PC-9 (cell line): ENCODE data around the gene MAN1A1. TPM values are rescaled to one million over a fixed set of nuclear protein-coding genes. Genes with fewer than 3 reads are reported as not detected.

Experiments
- BruUV-seq: library from RNA; stranded (reverse); fragments of 400-500 nt; replicated peaks from 2 replicates; lab custom pipeline; 2021; lab: Mats Ljungman, UMichigan
- CTCF ChIA-PET: fragments of 300-600 bp; sonication (Branson Sonifier 250); formaldehyde crosslinking; loops from one replicate; lab custom pipeline; 2022; ENCODE audit warnings: antibody characterized with exemption; lab: Charles Lee
- POLR2A ChIA-PET: fragments of 300-600 bp; sonication (Branson Sonifier 250); formaldehyde crosslinking; loops from one replicate; lab custom pipeline; 2022; ENCODE audit warnings: antibody characterized with exemption; ENCODE audit not compliant: unreplicated experiment; lab: Charles Lee
- DNase-seq, 2 experiments: peaks; one replicate each; pipeline versions ENCODE4 v3.0.0 to v3.0.0-alpha.2; 2015 to 2022; ENCODE audit warnings: mixed read lengths in 1 of 2
- H2AFZ ChIP-seq: fragments of 200-600 bp; sonication (generic); 2 replicates; pipeline ENCODE4 v1.8.1; 2017; ENCODE audit warnings: antibody characterized with exemption
- H3F3A ChIP-seq: fragments of 200-600 bp; sonication (generic); 2 replicates; pipeline ENCODE4 v1.8.1; 2017; ENCODE audit warnings: antibody characterized with exemption, mild to moderate bottlenecking, low read depth; ENCODE audit not compliant: insufficient read depth
- H3K27ac ChIP-seq: fragments of 200-600 bp; sonication (generic); 2 replicates; pipeline ENCODE4 v1.6.1; 2016; ENCODE audit warnings: mixed run types
- H3K27me3 ChIP-seq: fragments of 200-600 bp; sonication (generic); 2 replicates; pipeline ENCODE4 v1.6.1; 2016; ENCODE audit warnings: low read depth, mixed run types; ENCODE audit not compliant: insufficient read depth
- H3K36me3 ChIP-seq: fragments of 200-600 bp; sonication (generic); 2 replicates; pipeline ENCODE4 v1.6.1; 2016; ENCODE audit warnings: low read depth, mixed run types
- H3K4me1 ChIP-seq: fragments of 200-600 bp; sonication (generic); replicated peaks from 2 replicates; pipeline ENCODE4 v1.6.1; 2016; ENCODE audit warnings: mixed run types; ENCODE audit not compliant: insufficient read depth
- H3K4me2 ChIP-seq: fragments of 200-600 bp; sonication (generic); 2 replicates; pipeline ENCODE4 v1.6.1; 2017; ENCODE audit warnings: mixed run types
- H3K4me3 ChIP-seq: fragments of 200-600 bp; sonication (generic); 2 replicates; pipeline ENCODE4 v1.6.1; 2016; ENCODE audit warnings: mixed run types
- H3K79me2 ChIP-seq: fragments of 200-600 bp; sonication (generic); 2 replicates; pipeline ENCODE4 v1.6.1; 2017; ENCODE audit warnings: low read depth, mixed run types
- H3K9me2 ChIP-seq: fragments of 200-600 bp; sonication (generic); 2 replicates; pipeline ENCODE4 v1.8.1; 2017; ENCODE audit warnings: mild to moderate bottlenecking; ENCODE audit not compliant: insufficient read depth
- H3K9me3 ChIP-seq: fragments of 200-600 bp; sonication (generic); 2 replicates; pipeline ENCODE4 v1.8.1; 2016; ENCODE audit warnings: low read depth; ENCODE audit not compliant: insufficient read depth
- H4K20me1 ChIP-seq: fragments of 200-600 bp; sonication (generic); 2 replicates; pipeline ENCODE4 v1.8.1; 2017; ENCODE audit not compliant: insufficient read depth
- EZH2 ChIP-seq: fragments of 200-600 bp; sonication (generic); IDR thresholded peaks from 2 replicates; pipeline ENCODE4 v1.8.0; 2017; ENCODE audit warnings: antibody characterized with exemption, low read depth
- intact Hi-C: fragments of 100-400 bp; cut with micrococcal nuclease; formaldehyde crosslinking; loops from one replicate; pipeline ENCODE4 v1.10.0; 2022; ENCODE audit not compliant: unreplicated experiment
- total RNA-seq: library from RNA; stranded (reverse); gene quantifications from 2 replicates; pipeline ENCODE4 v1.2.3, GENCODE V29; 2021
- TF ChIP-seq, protein P1 (sequence below): fragments of 200-600 bp; sonication (generic); conservative IDR thresholded peaks from 2 replicates; pipeline ENCODE4 v1.6.1; 2017; ENCODE audit warnings: mixed run types, antibody characterized with exemption, mild to moderate bottlenecking, moderate library complexity

Gene MAN1A1
- total RNA-seq, 1 experiment from 2014 or later = 13.4 TPM

DNA sequence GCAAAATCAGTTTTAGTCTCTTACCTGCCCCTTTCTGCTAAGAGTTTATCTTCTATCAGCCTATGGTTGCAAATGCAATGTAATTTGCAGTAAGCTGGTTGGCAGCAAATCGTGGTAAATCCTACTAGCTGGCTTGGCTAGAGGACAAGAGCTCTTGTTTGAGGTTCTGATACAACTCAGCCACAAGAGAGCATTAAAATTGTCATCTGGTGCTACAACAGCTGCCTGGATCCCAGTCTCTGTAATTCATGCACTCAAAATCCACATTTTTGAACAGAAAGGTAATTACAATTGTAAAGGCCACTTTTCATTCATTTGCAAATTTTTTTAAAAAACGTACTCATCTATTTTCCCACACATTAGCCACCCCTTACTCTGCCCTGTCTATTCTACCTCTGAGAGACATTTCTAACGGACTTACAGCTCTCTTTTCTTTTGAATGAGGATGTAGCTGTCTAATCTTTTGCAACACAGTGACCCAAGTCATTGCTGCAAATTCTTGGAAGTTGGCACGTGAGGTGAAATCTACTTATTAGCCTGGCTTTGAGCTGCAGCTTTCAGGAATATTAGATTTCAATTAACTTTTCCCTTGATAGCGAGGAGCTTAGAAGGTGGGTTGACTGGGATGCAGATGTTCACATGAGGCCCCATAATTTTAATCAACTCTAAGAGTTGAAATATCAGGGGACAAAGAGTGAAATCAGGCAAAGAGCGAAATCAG is 217.1 kb downstream of the MAN1A1 start:
- peaks cover 6% of the 10 kb centered on the region; the same call in 1 of the 2 replicates for H3K9me3 ChIP-seq
- ChIA-PET POLR2A (interaction anchor here (0.6 kb wide), 1 partner anchor 1705 kb away, joined by 3 read pairs; no protein-coding TSS in a partner anchor), CTCF (interaction anchor here (0.6 kb wide), 2 partner anchors 13 to 1305 kb away, joined by 3 read pairs; no protein-coding TSS in a partner anchor)
- H3K27me3 ChIP-seq = no peaks in the 10 kb centered on the region
- no peak overlapping the region for H2AFZ ChIP-seq
- no peaks in the 10 kb centered on the region for H3K36me3 ChIP-seq
- BruUV-seq = no TSS peak
- H3K4me1 ChIP-seq = peaks cover 31% of the 10 kb centered on the region
- no peaks in the 10 kb centered on the region for H4K20me1 ChIP-seq
- no peak overlapping the region for H3K4me3 ChIP-seq
- no peaks in the 10 kb centered on the region; the same call in 1 of the 2 replicates for H3K9me2 ChIP-seq
- no peak for DNase-seq
- H3K27ac ChIP-seq = no peak overlapping the region
- H3K79me2 ChIP-seq = no peaks in the 10 kb centered on the region
- TF ChIP-seq, protein P1, sequence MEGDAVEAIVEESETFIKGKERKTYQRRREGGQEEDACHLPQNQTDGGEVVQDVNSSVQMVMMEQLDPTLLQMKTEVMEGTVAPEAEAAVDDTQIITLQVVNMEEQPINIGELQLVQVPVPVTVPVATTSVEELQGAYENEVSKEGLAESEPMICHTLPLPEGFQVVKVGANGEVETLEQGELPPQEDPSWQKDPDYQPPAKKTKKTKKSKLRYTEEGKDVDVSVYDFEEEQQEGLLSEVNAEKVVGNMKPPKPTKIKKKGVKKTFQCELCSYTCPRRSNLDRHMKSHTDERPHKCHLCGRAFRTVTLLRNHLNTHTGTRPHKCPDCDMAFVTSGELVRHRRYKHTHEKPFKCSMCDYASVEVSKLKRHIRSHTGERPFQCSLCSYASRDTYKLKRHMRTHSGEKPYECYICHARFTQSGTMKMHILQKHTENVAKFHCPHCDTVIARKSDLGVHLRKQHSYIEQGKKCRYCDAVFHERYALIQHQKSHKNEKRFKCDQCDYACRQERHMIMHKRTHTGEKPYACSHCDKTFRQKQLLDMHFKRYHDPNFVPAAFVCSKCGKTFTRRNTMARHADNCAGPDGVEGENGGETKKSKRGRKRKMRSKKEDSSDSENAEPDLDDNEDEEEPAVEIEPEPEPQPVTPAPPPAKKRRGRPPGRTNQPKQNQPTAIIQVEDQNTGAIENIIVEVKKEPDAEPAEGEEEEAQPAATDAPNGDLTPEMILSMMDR = no peak
- intact Hi-C loops = loop anchor here (10.0 kb wide), 1 partner anchor 132 kb away; no protein-coding TSS in a partner anchor
- no peak overlapping the region for H3K4me2 ChIP-seq
- peaks cover 12% of the 10 kb centered on the region for H3F3A ChIP-seq

DNA sequence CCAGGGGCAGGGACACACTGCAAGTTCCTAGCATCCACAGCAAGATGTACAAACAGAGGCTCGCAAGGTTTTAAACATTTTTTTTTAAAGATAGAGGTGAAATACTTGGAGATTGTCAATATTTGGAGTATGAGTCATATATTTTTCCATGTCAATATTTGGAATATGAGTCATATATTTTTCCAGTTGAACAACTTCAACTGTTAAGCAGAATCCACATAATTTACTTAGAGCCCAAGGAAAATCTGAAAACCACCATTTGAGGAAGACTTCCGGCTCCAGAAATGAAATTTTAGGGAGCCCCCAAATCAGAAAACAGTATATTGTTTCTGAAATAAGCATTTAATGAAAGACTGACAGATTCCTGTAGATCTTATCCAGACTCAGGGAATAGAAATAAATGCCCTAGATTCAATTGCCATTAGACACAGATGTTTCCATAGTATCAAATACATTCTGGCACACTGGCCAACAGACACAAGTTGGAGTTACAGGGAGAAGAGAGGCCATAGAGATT is 219.5 kb downstream of the MAN1A1 start:
- ChIA-PET CTCF (interaction anchor here (0.5 to 1.2 kb wide), 4 partner anchors 17 to 1416 kb away, joined by 3 to 11 read pairs (median 3); no protein-coding TSS in a partner anchor), POLR2A (no interaction called here)
- no peaks in the 10 kb centered on the region for H3K27me3 ChIP-seq
- no peak overlapping the region for H2AFZ ChIP-seq
- 0 out of 2 replicates have a peak overlapping the region, but pooled peaks have one; percentile 2 for H3K4me3 ChIP-seq
- H3K36me3 ChIP-seq = no peaks in the 10 kb centered on the region
- TF ChIP-seq, protein P1 = no peak
- TF ChIP-seq EZH2 = no peak
- peaks cover 6% of the 10 kb centered on the region; the same call in 1 of the 2 replicates for H3K9me3 ChIP-seq
- H3F3A ChIP-seq = peaks cover 12% of the 10 kb centered on the region
- no peaks in the 10 kb centered on the region for H4K20me1 ChIP-seq
- no peaks in the 10 kb centered on the region; the same call in 1 of the 2 replicates for H3K9me2 ChIP-seq
- H3K4me2 ChIP-seq = peak overlapping the region; percentile 63
- H3K27ac ChIP-seq = peak overlapping the region; percentile 55
- DNase-seq = peak in 1 of 2 experiments; percentile 92
- intact Hi-C loops = loop anchor here (1.0 to 10.0 kb wide), 5 partner anchors 17 to 1697 kb away; no protein-coding TSS in a partner anchor
- BruUV-seq = no TSS peak
- no peaks in the 10 kb centered on the region for H3K79me2 ChIP-seq
- peaks cover 28% of the 10 kb centered on the region for H3K4me1 ChIP-seq

DNA sequence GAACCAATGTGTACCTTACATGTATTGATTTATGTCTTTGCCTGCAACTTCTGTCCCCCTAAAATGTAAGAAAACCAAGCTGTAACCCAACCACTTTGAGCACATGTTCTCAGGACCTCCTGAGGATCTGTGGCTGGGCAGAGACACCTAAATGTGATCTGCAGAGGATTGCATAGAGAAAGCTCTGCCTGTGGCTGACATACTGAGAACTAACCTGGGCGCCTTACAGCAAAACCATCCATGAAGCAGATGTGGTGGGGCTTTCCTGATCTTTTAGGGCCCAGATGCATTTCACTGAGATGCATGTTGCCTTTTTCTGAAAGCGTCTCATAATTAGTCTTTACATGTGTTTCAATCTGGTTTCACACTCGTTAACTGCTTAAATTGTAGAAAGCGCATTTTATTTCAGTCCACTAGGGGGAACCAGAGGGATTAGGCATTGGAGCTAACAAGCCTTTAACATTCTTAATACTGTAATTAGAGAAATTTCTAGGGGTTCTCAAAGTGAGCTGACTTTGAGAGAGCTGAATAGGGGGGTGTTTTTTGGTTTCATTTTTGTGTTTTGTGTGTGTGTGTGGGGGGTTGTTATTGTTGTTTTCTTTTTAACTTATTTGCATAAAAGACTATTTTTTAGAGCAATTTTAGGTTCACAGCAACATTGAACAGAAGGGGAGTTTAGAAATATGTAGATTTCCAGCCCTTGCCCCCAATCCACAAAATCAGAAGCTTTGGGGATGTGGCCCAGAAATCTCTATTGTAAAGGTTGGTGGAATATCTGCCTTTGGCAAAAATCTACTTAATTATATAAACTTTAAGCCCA is 220.2 kb downstream of the MAN1A1 start:
- H3K4me3 ChIP-seq = 0 out of 2 replicates have a peak overlapping the region, but pooled peaks have one; percentile 2
- intact Hi-C loops = loop anchor here (1.0 to 5.0 kb wide), 2 partner anchors 222 to 1698 kb away; no protein-coding TSS in a partner anchor
- DNase-seq = peak; percentile 20 to 68

More for the DNA sequence above, 220.2 kb downstream of the MAN1A1 start:
- ChIA-PET POLR2A (interaction anchor here (0.6 to 0.7 kb wide), 2 partner anchors 217 to 598 kb away, joined by 4 to 24 read pairs; no protein-coding TSS in a partner anchor), CTCF (interaction anchor here (0.5 to 1.2 kb wide), 5 partner anchors 17 to 1415 kb away, joined by 3 to 11 read pairs (median 3); no protein-coding TSS in a partner anchor)
- Histone ChIP-seq H3K4me1 (peaks cover 35% of the 10 kb centered on the region), H2AFZ (no peak overlapping the region), H3K4me2 (peak overlapping the region; percentile 63), H3K9me3 (peaks cover 6% of the 10 kb centered on the region; the same call in 1 of the 2 replicates), H3K27ac (peak overlapping the region; percentile 55), H3F3A (peaks cover 14% of the 10 kb centered on the region), H3K36me3 (no peaks in the 10 kb centered on the region), H3K9me2 (no peaks in the 10 kb centered on the region; the same call in 1 of the 2 replicates), H4K20me1 (no peaks in the 10 kb centered on the region), H3K79me2 (no peaks in the 10 kb centered on the region), H3K27me3 (no peaks in the 10 kb centered on the region)
- no TSS peak for BruUV-seq
- no peak for TF ChIP-seq EZH2
- TF ChIP-seq, protein P1 = peak; percentile 96
